ENCODE results near the gene GPD1L. TPM values are rescaled to one million over a fixed set of nuclear protein-coding genes. Genes with fewer than 3 reads are reported as not detected.

The GPD1L gene
- total RNA-seq, 4 donors from 2014 or later, result 24.0 to 42.8 (median 27.1) TPM

- DNase-seq (ENCODE audit: low spot score in 2 of 2), result no peak
- TF ChIP-seq CTCF (IDR thresholded peaks at IDR 0.05), result no peak
- no peak for TF ChIP-seq POLR2A (IDR thresholded peaks at IDR 0.05)
- H3K4me3 ChIP-seq (ENCODE audit: low read depth, poor library complexity, severe bottlenecking), result no peak overlapping the region
- WGBS, 2 donors, result 54 to 59% methylated on average over 10 of the region's 10 CpGs
- intact Hi-C loops (cut with DNase I; ENCODE audit: low total_unique reads), result no loop called here
Measured at GRCh38 chr3:32216172-32216783, 109.9 kb downstream of the GPD1L start.

GRCh38 chr3:32217339-32217738 is 110.9 kb downstream of the GPD1L start:
- H3K4me3 ChIP-seq (ENCODE audit: low read depth, poor library complexity, severe bottlenecking), result no peak overlapping the region
- intact Hi-C loops (cut with DNase I; ENCODE audit: low total_unique reads), result no loop called here
- TF ChIP-seq POLR2A (IDR thresholded peaks at IDR 0.05) (no peak), CTCF (IDR thresholded peaks at IDR 0.05) (no peak)
- DNase-seq (ENCODE audit: low spot score in 2 of 2), result no peak
- WGBS, 2 donors, result 95 to 100% methylated on average over 2 of the region's 2 CpGs

Other genes starting within 250 kb of the GPD1L start
- gene OSBPL10, start 125.4 kb upstream of the GPD1L start, total RNA-seq, result 10 to 100 TPM; 20.4 to 44.4 (median 30.2) TPM
- 1 to 10 TPM; 1.0 to 2.8 (median 2.0) TPM for gene ZNF860, start 124.9 kb upstream of the GPD1L start, total RNA-seq
- 10 to 100 TPM; 11.0 to 24.7 (median 15.5) TPM for gene CMTM8, start 132.1 kb downstream of the GPD1L start, total RNA-seq

Data from lower leg skin (tissue), 4 donors.